ENCODE data around the gene IL2RA.
"Not testable (repeated sequence)": the region's sequence is repeated elsewhere in the genome, so short reads cannot be mapped to it uniquely, and the experiment has no call there.

Gene IL2RA

DNA sequence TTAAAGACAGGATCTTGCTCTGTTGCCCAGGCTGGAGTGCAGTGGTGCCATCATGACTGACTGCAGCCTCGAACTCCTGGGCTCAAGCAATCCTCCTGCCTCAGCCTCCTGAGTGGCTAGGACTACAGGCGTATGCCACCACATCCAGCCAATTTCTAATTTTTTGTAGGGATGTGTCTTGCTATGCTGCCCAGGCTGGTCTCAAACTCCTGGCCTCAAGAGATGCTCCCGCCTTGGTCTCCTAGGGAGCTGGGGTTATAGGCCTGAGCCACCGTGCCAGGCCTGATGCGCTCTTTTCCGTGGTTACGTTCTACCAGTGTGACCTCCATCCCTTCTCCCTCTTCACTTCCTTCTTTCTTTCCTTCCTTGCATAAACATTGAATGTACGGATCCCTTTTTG is 50.6 kb downstream of the IL2RA start:
- DNase-seq = peak; percentile 16

GRCh38 chr10:6010569-6010968 is 51.6 kb downstream of the IL2RA start:
- DNase-seq = no peak

DNA sequence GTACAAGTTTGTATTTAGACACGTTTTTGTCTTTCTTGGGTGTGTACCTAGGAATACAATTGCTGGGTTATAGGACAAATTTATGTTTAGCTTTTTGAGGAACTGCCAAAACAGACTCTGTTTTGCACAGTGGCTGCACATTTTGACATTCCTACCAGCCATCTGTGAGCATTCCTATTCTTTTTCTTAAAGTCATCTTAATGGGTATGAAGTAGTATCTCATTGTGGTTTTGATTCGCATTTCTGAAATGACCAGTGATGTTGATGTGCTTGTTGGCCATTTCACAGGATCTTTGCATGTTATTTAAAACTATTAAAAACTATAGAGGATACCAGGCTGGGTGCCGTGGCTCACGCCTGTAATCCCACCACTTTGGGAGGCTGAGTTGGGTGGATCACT is 52.2 kb downstream of the IL2RA start:
- DNase-seq = no peak

GRCh38 chr10:6009150-6009549 is 53.0 kb downstream of the IL2RA start:
- DNase-seq = peak; percentile 60

DNA sequence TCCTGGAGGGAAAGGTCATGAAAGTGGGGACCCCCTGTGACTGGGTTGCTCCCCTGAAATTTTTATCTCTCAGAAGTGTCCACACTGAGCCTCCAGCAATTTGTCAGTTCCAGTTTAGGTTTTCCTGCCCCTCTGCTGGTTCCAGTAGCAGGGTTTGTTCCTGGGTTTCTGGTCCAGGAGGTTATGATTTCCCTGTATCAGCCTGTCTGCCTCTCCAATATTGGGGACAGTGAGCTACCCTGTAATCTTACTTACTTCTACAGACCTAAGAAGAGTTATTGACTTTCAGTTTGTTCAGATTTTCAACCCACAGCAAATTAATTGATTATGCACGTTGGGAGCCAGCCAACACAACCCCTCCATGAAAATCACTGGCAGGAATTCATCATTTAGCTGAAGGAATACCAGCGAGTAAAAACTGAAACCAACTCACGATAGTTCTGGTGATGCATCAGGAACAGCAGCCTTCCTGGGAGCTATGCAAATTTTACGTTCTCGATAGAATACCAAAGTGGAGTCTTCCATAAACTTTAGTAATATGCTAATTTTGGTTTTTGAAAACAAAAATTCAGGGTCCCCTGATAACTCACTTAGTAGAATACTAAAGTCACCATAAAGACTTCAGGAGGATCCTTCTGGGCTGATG is 53.5 kb downstream of the IL2RA start:
- no peak for DNase-seq

- no peak for DNase-seq
These were observed 55.2 kb downstream of the IL2RA start for GRCh38 chr10:6006991-6007390.

DNA sequence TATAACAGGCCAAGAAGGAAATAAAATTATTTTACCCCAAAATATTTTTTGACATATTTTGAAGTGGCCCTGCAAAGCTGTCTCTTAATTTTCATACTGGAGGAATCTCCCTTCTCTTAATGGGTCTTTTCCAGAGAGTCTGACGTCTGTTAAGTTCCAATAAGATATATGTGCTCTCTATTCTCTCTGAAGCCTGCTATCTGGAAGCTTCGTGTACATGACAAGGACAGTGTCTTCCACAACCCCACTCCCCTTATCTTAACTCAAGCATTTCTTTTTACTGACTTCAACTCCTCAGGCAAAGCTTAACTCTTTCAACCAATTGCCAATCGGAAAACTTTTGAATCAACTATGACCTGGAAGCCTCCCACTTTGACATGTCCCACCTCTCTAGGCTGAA is 55.6 kb downstream of the IL2RA start:
- DNase-seq = no peak

GRCh38 chr10:6005856-6006395 is 56.2 kb downstream of the IL2RA start:
- DNase-seq = no peak

DNA sequence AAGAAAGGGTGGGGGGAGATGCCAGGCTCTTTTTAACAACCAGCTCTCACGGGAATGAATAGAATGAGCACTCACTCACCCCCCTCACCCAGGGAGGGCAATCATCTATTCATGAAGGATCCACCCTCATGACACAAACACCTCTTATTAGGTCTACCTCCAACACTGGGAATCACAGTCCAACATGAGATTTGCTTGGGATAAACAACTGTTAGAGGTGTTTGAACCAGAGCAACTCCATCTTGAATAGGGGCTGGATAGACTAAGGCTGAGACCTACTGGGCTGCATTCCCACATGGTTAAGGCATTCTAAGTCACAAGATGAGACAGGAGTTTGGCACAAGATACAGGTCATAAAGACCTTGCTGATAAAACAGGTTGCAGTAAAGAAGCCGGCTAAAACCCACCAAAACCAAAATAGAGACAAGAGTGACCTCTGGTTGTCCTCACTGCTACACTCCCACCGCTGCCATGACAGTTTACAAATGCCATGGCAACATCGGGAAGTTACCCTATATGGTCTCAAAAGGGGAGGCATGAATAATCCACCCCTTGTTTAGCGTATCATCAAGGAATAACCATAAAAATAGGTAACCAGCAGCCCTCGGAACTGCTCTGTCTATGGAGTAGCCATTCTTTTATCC is 56.9 kb downstream of the IL2RA start:
- not testable (repeated sequence) for DNase-seq

GRCh38 chr10:6002809-6003510 is 59.2 kb downstream of the IL2RA start:
- DNase-seq = peak; percentile 68

DNA sequence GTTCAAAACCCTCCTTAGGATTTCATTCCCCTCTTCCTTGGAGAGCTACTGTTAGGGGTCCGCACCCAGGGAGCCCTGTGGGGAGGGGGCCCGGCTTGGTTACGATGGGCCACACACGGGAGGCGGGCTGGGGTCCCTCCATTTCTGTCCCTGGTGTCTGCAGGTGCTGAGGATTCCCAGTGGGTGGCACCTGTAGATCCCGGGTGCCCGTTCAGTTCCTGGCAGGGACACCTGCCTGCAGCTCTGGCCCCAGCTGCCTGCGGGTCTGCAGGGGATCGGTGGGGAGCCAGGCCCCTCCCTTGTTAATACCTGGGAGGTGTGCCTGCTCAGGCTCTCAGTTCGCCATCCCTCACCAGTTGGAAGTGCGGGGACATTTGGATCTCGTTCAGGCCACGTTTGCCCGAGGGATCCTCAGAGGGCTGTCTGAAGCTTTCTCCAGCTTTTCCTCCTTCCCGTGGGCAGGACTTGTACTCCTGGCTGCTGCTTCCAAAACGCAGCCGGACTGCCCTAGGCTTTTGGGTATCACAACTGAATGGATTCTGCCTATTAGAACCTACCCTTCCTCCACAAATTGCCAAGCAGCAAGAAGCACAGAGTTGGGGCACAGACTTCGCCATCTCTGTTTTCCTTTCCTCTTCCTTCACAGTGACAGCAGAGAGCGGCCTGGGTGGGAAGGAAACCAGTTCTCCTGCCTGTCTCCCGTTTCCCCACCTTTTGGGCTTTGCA is 62.6 kb downstream of the IL2RA start:
- no peak for DNase-seq

DNA sequence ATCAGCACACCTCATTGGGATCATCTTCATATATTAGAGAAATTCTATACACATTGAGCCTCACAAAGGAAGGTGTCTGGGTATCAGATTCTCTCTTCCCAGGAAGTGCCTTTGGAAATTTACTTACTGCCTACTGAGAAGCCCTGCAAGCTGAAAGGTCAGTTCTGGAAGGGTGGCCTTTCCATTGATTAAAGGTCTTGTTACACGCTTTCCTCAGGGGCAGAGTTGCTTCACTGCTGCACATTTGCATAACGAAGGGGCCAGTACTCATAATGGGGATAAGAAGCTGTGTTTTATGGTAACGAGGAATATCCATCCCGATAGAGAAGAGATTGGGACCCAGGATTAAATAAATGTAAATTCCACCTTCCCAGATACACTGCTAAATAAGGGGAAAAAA is 65.5 kb downstream of the IL2RA start:
- no peak for DNase-seq

DNA sequence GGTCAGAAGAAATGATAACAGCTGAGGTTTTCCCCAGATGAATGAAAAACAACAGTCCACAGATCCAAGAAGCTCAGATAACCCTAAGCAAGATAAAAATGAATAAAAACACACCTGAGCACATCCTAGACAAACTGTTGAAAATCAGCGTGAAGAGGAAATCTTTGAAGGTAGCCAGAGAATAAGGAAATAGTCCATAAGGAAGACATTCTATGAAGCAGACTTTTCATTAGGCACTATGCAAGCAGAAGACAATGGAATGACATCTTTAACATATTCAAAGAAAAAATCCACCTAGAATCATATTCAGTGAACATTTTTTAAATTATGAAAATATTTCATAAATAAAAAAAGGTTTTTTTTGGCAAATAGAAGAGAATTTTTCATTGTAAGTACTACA is 69.8 kb downstream of the IL2RA start:
- no peak for DNase-seq

DNA sequence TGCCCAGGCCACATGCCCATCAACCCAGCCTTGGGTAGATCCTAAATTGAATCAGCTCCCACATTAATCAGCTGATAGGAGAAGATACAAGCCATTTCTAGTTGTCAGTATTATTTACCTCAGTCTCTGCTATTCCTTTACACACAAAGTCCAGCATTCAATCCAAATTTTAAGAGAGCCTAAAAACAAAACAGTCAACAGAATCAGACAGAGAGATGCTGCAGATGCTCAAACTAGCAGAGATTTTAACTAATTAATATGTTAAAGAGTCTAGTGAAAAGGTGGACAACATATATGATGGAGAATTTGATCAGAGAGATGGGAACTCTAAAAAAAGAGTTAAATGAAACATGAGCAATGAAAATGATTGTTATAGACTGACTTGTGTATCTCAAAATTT is 70.5 kb downstream of the IL2RA start:
- no peak for DNase-seq

DNA sequence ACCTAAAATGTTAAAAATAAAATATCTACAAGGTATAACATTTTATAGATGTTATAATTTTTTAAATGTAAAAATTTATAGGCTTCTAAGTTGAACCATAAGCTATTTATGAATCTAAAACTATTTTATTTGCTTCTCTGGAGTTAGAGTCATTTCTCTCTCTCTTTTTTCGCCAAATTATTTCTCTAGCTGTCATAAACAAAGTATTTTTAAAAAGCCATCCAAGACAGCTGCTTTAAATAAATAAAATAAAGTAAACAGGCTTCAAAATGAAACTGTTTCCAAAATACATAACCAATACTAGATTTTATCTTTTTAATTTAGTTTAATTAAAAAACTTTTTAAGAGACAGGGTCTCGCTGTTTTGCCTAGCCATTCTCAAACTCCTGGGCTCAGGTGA is 72.4 kb downstream of the IL2RA start:
- no peak for DNase-seq

DNA sequence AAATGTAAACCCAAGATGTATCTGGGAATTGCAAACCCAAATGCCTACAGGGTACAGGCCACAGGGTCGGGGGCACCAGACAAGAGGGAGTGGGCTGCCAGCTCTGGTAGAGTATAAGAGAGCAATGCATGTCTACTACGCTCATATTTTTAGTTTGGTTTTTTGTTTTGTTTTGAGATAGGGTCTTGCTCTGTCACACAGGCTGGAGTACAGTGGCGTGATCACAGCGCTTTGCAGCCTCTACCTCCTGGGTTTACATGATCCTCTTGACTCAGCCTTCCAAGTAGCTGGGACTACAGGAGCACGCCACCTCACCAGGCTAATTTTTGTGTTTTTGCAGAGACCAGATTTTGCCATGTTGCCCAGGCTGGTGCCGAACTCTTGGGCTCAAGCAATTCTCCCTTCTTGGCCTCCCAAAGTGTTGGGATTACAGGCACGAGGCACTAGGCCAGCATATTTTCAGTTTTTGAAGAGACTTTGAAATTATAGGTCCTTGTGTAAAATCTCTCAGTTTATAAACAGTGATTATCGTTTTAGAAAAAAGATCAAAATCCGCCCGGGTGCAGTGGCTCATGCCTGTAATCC is 73.7 kb downstream of the IL2RA start:
- DNase-seq = no peak

- peak; percentile 2 for DNase-seq
These were observed 74.4 kb downstream of the IL2RA start for GRCh38 chr10:5987747-5988146.

DNA sequence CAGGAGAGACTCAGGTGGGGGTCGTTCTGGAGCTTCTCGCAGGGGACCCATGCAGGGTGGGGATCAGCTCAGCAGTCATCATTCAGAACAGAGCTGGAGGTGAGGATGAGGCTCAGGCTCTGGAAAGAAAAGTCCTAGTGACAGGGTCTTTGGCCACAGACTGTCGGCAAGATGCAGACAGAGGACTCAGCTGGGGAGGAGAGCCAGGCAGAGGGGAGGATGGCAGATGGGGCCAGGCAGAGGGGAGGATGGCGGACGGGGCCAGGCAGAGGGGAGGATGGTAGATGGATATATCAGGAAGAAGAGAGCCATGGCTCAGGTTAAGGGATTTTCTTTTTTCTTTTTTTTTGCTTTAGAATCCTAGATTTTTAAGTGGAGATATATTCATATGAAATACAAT is 77.1 kb downstream of the IL2RA start:
- no peak for DNase-seq

DNA sequence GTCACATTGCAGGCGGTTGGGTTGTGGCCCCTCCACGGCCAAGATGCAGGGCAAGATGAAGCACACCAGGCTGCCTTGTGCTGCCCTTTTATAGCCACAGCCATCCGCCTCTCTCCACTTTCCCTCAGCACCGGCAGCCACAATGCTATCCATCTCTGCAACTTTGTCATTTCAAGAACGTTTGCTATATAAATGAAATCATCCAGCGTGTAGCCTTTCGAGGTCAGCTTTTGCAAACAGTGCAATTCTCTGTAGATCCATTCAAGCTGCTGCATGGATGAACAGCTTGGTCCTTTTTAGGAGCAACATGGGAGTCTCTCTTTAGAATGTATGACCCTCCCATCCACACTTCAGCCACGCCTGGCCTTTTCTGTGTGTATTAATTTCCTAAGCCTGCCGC is 78.4 kb downstream of the IL2RA start:
- no peak for DNase-seq

- DNase-seq = no peak
These were observed 80.6 kb downstream of the IL2RA start for GRCh38 chr10:5981529-5981928.

GRCh38 chr10:5978230-5978489 is 84.0 kb downstream of the IL2RA start:
- no peak for DNase-seq

DNA sequence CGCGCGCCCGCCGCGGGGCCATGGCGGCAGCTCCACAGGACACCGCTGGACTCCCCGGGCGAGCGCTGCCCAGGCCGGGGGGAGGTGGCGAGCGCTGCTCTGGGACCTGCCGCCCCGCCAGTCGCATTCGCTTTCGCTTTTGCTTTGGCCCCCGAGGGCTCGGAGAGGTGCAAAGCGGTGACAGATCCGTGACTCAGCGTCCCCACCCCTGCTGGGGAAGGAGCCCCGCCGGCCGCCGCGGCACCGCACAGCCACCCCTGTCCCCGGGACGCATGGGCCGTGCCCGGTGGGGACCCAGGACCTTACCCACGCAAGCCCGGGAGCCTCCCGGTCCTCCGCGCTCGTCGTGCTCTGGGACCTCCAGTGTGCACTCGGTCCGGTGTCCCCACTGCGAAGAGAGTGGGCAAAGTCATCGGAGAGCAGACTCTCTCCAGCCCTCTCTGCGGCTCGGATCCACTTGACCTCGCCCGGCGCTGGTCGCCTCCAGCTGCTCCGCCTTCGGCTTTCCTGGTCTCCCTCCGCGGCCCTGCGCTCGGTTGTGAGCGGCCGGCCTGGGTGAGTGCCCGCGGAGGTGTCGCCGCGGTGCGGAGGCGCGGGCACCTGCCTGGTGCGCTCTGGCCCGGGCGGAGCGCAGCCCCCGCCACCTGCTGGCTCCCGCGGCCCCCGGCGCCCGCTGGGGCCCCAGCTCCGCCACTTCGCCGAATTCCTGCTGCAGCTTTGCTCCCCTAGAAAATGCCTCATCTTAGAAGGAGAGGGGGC is 84.5 kb downstream of the IL2RA start, which contains the start of gene IL15RA:
TSS of gene IL15RA (minus strand) at position 73 of the 759 bp plus-strand sequence. CDS start at position 22, 51 bp downstream.
- peak; percentile 45 for DNase-seq
